Activated T-cell treated with anti-CD3 and anti-CD28 coated beads, Interleukin-2, amount 50 U/mL, for 1 hour (primary cell): ENCODE measurements around the gene PHAF1.

Experiments used
- DNase-seq: peaks from one replicate; pipeline ENCODE4 v3.0.0-alpha.2; 2020

The PHAF1 gene

DNA sequence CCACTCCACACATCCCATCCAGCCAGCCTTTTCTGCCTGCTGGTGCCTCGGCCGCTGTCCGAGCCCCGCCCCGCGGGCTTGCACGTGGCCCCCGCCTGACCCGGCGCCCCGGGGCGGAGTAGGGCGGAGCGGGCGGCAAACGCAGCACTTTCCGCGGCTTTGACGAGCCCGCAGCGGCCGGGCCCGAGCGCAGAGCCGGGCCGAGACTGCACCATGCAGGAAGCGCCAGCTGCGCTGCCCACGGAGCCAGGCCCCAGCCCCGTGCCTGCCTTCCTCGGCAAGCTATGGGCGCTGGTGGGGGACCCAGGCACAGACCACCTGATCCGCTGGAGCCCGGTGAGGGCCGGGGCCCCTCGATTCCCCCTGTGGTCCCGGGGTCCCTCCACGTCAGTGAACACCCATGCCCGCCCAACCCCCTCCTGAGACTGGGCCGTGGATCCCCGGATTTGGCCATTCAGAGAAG lies 54.9 kb downstream of the PHAF1 start, which contains the start of gene HSF4:
Gene HSF4, plus strand, starts transcription at position 147 of the 463 bp plus-strand sequence. Its CDS starts 67 bp downstream, at position 214.
- no peak for DNase-seq

DNA sequence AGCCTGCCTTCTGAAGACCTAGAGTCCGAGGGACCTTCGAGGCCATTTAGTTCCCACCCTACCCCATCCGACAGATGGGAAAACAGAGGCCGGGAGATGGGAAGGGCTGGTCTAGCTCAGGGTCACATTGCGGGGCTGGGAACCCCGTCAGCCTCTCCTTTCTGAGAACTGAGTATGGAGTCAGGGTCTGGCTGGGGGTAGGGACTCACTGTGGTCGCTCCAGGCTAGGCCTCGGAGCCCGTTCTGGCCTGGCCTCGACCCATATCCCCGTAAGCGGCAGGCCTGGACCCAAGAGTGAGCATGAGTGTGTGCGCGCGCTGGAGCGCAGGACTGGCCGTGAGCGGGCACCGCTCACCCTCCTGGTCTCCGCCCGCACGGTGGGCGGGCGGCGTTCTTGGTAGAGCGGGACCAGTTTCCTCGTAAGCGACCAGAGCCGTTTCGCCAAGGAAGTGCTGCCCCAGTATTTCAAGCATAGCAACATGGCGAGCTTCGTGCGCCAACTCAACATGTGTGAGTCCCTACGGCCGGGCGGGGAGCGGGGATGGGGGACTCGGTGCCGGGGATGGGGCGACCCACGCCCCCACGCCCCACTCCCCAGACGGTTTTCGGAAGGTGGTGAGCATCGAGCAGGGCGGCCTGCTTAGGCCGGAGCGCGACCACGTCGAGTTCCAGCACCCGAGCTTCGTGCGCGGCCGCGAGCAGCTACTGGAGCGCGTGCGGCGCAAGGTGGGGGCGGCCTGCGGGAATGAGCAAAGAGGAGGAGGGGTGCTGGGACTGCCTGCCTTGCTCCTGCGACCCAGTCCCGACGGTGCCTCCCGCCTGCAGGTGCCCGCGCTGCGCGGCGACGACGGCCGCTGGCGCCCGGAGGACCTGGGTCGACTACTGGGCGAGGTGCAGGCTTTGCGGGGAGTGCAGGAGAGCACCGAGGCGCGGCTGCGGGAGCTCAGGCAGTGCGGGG lies 55.7 kb downstream of the PHAF1 start:
- DNase-seq = no peak

DNA sequence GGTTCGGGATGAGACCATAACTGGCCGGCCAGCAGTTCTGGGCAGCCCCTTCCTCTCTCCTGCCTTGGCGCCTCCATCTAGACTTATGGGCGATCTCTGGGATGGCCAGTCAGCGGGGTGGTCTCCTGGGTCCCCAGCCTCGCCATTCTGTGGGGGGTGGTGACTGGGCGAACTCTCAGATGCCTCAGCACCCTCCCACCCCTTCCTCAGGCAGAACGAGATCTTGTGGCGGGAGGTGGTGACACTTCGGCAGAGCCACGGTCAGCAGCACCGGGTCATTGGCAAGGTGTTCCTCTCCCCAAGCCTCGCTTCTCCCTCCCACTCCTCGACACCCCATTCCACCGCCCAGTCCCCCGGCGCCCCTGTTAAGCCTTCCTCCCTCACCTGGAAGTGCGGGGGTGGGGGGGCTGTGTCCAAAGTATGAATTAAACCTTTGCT lies 56.4 kb downstream of the PHAF1 start:
- DNase-seq = no peak

DNA sequence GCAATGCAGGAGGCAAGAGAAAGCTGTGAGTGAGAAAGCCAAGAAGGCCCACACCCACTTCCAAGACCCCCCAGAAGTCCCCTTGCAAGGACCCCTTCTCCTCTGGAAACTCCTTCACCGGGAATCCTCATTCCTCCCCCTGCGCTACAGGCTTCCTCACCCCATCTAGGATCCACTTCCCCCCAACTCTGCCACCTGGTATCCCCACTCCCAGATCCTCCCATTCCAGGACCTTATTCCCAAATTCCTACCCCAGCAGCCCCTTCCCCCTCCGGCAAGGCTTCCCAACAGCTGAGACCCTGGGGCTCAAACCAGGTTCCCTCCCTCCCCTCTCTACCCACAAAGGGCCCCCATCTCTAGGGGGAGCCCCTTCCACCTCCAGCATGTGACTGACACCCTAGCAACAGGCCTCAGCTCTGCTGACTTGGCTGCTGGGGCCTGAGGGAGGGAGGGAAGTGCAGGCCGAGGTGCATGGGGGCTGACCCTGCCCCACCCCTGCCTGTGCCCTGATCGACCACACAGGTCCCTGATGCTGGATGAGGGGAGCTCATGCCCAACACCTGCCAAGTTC lies 56.9 kb downstream of the PHAF1 start:
- no peak for DNase-seq

DNA sequence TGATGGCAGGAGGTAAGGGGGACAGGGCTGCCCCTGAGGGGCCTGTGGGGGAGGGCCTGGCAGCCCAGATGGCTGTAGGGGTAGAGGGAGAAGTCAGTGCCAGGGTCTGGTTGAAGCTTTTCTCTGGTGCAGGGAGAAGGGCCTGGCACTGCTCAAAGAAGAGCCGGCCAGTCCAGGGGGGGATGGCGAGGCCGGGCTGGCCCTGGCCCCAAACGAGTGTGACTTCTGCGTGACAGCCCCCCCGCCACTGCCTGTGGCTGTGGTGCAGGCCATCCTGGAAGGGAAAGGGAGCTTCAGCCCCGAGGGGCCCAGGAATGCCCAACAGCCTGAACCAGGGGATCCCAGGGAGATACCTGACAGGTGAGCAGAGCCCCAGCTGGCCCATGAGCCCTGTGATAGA lies 57.8 kb downstream of the PHAF1 start:
- no peak for DNase-seq

DNA sequence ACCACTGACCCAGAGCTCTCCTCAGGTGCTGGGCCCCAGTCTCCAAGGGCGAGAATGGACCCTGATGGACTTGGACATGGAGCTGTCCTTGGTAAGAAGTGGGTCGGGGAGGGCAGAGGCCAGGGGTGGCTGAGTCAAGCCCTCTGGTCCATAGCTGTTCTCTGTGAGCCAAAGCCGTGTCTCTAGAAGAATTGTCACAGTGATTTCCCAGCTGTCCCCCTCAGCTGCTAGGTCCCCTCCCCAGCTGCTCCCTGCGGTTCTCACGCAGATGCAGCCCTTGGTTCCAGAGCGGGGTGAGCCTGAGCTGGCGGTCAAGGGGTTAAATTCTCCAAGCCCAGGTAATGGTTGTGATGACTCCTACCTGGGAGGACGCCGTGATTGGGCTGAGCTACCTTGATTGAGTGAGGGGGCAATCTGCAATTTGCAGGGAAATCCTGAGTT lies 59.3 kb downstream of the PHAF1 start:
- DNase-seq = no peak

DNA sequence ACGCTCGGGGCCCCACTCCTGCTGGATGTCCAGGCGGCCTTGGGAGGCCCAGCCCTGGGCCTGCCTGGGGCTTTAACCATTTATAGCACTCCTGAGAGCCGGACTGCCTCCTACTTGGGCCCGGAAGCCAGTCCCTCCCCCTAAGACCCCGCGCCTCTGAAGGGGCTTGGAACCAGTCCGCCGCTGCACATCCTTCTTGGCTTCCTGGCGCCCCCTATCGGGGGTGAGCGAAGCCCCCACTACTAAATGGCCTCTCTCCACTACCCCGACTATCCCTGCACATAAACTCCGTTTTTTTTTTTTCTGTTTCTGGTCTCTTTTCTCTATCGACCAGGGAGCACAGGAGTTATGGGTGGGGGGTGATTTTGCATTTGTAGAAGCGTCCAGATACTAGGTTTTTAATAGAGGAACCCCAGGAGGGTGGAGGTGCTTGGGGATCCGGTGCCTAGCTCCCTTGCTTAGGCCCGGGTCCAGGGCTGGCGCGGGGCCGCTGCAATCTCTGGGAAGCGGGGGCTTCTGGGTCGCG lies 60.0 kb downstream of the PHAF1 start:
- no peak for DNase-seq

GRCh38 chr16:67170168-67170948 lies 60.6 kb downstream of the PHAF1 start, which contains the start of gene NOL3:
Gene NOL3, plus strand, starts transcription at chr16:67170538.
- no peak for DNase-seq

DNA sequence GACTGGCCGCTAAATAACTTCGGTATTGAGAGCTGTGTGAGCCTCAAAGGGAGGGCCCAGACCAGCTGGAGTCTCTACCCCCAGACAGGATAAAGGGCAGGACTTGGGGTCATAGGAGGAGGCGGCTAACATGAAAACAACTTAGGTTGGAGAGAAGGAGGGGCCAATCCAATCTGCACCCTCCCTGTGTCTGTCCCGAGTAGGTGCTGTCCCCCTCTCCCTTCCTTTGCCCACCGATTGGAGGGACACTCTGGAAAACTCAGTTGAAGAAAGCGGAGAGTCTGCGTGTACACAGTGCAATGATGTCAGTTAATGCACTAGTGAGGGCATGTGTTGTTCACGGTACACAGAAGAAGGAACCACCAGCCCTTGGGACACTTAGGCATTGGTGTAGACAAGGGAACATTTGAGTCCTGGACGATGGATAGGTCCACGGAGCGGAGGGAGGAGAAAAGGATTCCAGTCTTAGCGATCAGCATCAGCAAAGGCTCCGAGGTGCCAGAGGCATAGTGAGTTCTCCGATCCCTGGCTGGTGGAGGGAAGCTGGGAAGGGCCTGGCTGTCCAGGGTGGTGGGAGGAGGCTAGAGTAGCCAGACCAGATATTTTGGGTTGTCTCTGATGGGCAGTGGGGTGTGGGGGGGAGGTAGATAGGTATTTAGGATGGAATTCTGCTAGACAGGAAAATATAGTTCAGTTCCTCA lies 61.4 kb downstream of the PHAF1 start:
- no peak for DNase-seq

GRCh38 chr16:67173323-67173722 lies 63.6 kb downstream of the PHAF1 start:
- no peak for DNase-seq

DNA sequence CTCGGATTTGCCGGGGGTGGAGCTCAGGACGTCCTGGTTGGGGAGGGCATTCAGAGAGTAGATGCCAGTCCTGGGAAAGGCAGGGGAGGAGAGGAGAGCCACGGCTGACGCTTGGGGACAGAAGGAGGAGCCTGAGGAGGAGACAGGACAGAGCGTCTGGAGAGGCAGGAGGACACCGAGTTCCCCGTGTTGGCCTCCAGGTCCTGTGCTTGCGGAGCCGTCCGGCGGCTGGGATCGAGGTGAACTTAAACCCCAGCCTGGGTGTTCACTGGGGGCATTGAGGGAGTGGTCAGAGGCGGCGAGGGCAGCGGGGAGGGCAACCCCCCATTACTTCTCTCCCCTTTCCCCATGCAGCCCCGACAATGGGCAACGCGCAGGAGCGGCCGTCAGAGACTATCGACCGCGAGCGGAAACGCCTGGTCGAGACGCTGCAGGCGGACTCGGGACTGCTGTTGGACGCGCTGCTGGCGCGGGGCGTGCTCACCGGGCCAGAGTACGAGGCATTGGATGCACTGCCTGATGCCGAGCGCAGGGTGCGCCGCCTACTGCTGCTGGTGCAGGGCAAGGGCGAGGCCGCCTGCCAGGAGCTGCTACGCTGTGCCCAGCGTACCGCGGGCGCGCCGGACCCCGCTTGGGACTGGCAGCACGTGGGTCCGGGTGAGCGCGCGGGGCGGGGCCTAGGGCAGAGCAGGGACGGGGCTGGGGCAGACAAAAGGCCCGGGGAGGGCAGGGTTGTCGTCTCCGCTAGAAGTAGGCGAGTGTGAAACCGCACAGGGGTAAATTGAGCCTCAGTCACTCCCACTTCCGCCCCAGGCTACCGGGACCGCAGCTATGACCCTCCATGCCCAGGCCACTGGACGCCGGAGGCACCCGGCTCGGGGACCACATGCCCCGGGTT lies 64.3 kb downstream of the PHAF1 start:
- peak; percentile 72 for DNase-seq

DNA sequence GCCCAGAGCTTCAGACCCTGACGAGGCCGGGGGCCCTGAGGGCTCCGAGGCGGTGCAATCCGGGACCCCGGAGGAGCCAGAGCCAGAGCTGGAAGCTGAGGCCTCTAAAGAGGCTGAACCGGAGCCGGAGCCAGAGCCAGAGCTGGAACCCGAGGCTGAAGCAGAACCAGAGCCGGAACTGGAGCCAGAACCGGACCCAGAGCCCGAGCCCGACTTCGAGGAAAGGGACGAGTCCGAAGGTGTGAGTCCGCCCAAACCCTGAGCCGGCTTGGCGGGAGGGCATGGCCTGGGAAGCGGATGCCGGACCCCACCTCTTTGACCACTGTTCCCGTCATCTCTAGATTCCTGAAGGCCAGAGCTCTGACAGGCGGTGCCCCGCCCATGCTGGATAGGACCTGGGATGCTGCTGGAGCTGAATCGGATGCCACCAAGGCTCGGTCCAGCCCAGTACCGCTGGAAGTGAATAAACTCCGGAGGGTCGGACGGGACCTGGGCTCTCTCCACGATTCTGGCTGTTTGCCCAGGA lies 65.0 kb downstream of the PHAF1 start:
- no peak for DNase-seq

DNA sequence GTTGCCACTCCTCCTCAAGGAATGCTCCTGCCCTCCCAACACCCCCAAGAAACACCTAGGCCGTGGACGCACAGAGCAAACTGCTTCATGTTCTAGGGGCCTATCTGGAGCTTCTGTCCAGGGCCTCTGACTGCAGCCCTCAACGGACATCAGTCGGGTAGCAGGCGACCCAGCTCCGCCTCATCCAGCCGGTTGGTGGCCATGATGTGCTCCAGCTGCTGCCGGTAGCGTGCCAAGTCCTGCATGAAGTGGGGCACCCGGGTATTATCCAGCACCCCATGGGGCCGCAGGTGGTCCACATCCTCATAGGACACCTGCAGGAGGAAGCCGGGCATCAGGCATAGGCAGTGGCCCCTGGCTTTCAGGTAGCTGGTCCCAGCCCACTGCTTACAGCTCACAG lies 66.9 kb downstream of the PHAF1 start:
- no peak for DNase-seq

- DNase-seq = peak; percentile 70
These were observed 68.3 kb downstream of the PHAF1 start for GRCh38 chr16:67177743-67178699.

GRCh38 chr16:67179421-67180080 lies 69.8 kb downstream of the PHAF1 start:
- DNase-seq = no peak

- no peak for DNase-seq
These were observed 70.4 kb downstream of the PHAF1 start for GRCh38 chr16:67180166-67180565.

DNA sequence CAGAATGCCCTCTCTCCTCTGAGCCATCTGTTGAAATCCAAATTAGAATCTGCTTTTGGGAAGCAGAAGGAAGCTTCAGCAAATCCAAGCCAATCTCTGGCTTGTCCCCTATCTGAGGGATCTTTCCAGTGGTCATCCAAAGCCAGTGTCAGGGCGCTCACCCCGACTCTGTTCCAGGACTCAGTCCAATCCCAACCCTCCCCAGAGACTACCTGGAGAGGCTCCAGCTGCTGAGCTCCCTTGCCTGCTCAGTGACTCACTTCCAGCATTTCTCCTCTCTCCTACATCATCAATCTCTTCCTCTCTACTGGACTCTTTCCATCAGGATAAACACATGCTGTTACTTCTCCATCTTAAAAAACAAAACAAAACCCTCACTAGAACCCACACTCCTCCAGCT lies 71.6 kb downstream of the PHAF1 start:
- DNase-seq = no peak

GRCh38 chr16:67182288-67182687 lies 72.5 kb downstream of the PHAF1 start:
- DNase-seq = no peak

DNA sequence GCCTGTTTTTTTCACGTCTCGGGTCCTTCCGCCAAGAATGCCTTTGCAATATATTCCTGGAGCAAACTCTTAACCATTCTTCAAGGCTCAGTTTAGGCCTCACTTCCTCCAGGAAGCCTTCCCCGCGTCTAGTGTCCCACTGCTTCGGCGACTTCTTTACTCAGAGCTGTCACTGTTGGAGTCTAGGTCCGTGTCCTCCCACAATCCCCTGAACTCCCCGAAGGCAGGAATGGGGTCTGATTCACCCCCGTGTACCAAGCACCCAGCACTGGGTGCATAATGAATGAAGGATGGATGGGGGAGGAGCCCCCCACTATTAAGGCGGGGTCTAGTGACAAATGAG lies 73.5 kb downstream of the PHAF1 start:
- DNase-seq = no peak
